ENCODE measurements around the gene SLC39A2.
A peak's percentile ranks its signal among the peaks of the same experiment; 100 is the strongest.
"Not testable (repeated sequence)": the region's sequence is repeated elsewhere in the genome, so short reads cannot be mapped to it uniquely, and the experiment has no call there.

SLC39A2 gene

GRCh38 chr14:20998674-20999366 lies at the start of gene SLC39A2:
SLC39A2 (plus strand) TSS chr14:20999293; CDS start chr14:20999447, 154 bp downstream.
- no peak for DNase-seq (ENCODE audit: low spot score)

- not testable (repeated sequence) for DNase-seq (ENCODE audit: low spot score)
These were observed 44.2 kb upstream of the SLC39A2 start, which contains the start of gene RNASE2 for GRCh38 chr14:20954736-20955537. RNASE2 (plus strand) TSS chr14:20955487; CDS start chr14:20955772, 285 bp downstream.

GRCh38 chr14:20955538-20955873 lies 43.6 kb upstream of the SLC39A2 start:
- not testable (repeated sequence) for DNase-seq (ENCODE audit: low spot score)

- no peak for DNase-seq (ENCODE audit: low spot score)
These were observed 42.6 kb upstream of the SLC39A2 start for GRCh38 chr14:20956376-20956976.

- DNase-seq (ENCODE audit: low spot score) = not testable (repeated sequence)
These were observed 40.1 kb upstream of the SLC39A2 start for GRCh38 chr14:20958946-20959345.

- no peak for DNase-seq (ENCODE audit: low spot score)
These were observed 29.8 kb upstream of the SLC39A2 start for GRCh38 chr14:20969336-20969735.

- peak; percentile 20 for DNase-seq (ENCODE audit: low spot score)
These were observed 28.5 kb upstream of the SLC39A2 start for GRCh38 chr14:20970647-20970982.

- DNase-seq (ENCODE audit: low spot score) = peak; percentile 69
These were observed 27.9 kb upstream of the SLC39A2 start for GRCh38 chr14:20970983-20971704.

GRCh38 chr14:20971705-20972021 lies 27.4 kb upstream of the SLC39A2 start:
- DNase-seq (ENCODE audit: low spot score) = no peak

- DNase-seq (ENCODE audit: low spot score) = no peak
These were observed 25.6 kb upstream of the SLC39A2 start for GRCh38 chr14:20973501-20973900.

GRCh38 chr14:20976291-20976690 lies 22.8 kb upstream of the SLC39A2 start:
- DNase-seq (ENCODE audit: low spot score) = no peak

- no peak for DNase-seq (ENCODE audit: low spot score)
These were observed 20.4 kb upstream of the SLC39A2 start for GRCh38 chr14:20978687-20979086.

- no peak for DNase-seq (ENCODE audit: low spot score)
These were observed 18.2 kb upstream of the SLC39A2 start for GRCh38 chr14:20980906-20981305.

GRCh38 chr14:20982646-20983369 lies 16.3 kb upstream of the SLC39A2 start:
- DNase-seq (ENCODE audit: low spot score) = no peak

- not testable (repeated sequence) for DNase-seq (ENCODE audit: low spot score)
These were observed 13.4 kb upstream of the SLC39A2 start for GRCh38 chr14:20985650-20986049.

- no peak for DNase-seq (ENCODE audit: low spot score)
These were observed 12.3 kb upstream of the SLC39A2 start for GRCh38 chr14:20986811-20987210.

GRCh38 chr14:20988717-20989470 lies 10.2 kb upstream of the SLC39A2 start:
- DNase-seq (ENCODE audit: low spot score) = no peak

GRCh38 chr14:20989471-20989786 lies 9.7 kb upstream of the SLC39A2 start:
- no peak for DNase-seq (ENCODE audit: low spot score)

- DNase-seq (ENCODE audit: low spot score) = peak; percentile 70
These were observed 9.1 kb upstream of the SLC39A2 start, which contains the start of gene METTL17 for GRCh38 chr14:20989787-20990600. METTL17 (plus strand) TSS chr14:20989980; CDS start chr14:20990003, 23 bp downstream.

- DNase-seq (ENCODE audit: low spot score) = no peak
These were observed 2.6 kb upstream of the SLC39A2 start for GRCh38 chr14:20996521-20996920.
